Astrocyte of the spinal cord (primary cell): ENCODE measurements around the gene ZNF680.
A peak's percentile ranks its signal among the peaks of the same experiment; 100 is the strongest.
"Not testable (repeated sequence)": the region's sequence is repeated elsewhere in the genome, so short reads cannot be mapped to it uniquely, and the experiment has no call there.

Experiments used
- DNase-seq: peaks from one replicate; pipeline ENCODE4 v3.0.0; 2011; ENCODE audit warnings: low read depth, low spot score
- H3K4me3 ChIP-seq: 2 replicates; pipeline ENCODE4 v1.5.1; 2011; ENCODE audit warnings: low read depth, mild to moderate bottlenecking, low read length, moderate library complexity
- in situ Hi-C: cut with HindIII; loops from 2 replicates; pipeline ENCODE4 v1.10.0; 2017; ENCODE audit warnings: low sequenced_read_pairs
- TF ChIP-seq, protein P1 (sequence below): IDR thresholded peaks from 2 replicates; pipeline ENCODE4 v1.5.1; 2012; ENCODE audit warnings: low read depth, mild to moderate bottlenecking, low read length, inconsistent platforms

ZNF680 gene

DNA sequence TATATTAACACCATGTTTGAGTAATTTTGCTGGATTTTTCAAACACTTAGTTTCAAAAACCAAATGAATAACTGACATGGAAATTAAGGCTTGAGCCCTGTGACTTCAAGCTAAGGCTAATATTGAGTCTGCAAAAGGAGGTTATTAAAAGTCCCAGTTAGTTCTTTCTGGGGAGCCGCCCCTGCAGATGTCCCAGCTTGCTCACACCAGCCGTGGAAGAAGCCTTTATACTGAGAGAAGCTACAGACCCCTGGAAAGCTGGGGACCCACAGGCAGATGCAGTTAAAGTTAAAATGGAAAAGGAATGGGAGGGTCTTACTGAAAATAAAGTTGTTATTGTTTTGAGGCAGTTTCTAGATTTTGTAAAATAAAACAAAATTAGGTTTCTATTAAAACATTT, 18.5 kb upstream of the ZNF680 start:
- TF ChIP-seq, protein P1, sequence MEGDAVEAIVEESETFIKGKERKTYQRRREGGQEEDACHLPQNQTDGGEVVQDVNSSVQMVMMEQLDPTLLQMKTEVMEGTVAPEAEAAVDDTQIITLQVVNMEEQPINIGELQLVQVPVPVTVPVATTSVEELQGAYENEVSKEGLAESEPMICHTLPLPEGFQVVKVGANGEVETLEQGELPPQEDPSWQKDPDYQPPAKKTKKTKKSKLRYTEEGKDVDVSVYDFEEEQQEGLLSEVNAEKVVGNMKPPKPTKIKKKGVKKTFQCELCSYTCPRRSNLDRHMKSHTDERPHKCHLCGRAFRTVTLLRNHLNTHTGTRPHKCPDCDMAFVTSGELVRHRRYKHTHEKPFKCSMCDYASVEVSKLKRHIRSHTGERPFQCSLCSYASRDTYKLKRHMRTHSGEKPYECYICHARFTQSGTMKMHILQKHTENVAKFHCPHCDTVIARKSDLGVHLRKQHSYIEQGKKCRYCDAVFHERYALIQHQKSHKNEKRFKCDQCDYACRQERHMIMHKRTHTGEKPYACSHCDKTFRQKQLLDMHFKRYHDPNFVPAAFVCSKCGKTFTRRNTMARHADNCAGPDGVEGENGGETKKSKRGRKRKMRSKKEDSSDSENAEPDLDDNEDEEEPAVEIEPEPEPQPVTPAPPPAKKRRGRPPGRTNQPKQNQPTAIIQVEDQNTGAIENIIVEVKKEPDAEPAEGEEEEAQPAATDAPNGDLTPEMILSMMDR: no peak
- DNase-seq: no peak
- H3K4me3 ChIP-seq: no peak overlapping the region
- in situ Hi-C loops: no loop called here

DNA sequence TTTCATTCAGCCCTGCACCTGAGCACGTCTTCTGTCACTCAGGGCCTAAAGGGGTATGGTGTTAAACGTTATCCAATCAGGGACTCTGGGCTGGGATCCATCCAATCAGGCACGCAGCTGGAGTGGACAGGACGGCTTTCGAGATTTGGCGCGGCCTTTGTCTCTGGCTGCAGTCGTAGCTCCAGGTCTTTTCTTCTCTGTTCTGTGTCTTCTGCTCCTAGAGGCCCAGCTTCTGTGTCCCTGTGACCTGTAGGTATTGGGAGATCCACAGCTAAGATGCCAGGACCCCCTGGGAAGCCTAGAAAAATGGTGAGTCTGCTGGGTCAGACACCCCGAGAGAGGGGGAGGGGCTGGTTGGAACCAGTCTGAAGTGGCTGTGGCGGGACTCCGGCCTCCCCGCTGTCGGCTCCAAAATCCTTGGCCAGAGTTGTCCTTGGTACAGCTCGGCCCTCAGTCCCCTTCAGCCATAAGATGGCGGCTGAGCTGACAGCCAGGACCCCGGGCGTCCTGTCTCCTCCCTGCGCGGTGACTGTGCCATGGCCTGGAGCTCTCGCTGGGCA, 11.7 kb upstream of the ZNF680 start:
- H3K4me3 ChIP-seq: peak overlapping the region; percentile 51
- in situ Hi-C loops: no loop called here
- TF ChIP-seq, protein P1: no peak
- DNase-seq: peak; percentile 63

DNA sequence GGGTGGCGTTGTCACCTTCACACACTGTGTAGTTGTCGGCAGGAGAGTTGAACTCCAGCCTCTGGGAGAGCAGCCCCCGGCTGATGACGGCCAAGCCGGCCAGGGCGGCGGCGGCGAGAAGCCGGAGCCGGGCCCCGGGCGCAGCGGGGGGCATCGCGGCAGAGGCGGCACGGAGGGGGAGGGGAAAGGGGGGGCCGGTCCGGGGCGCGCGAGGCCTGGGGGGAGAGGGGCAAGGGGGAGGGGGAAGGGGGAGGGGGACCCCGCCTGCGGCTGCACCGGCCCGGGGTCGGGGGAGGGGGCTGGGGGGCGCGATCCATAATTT, 7.4 kb upstream of the ZNF680 start:
- in situ Hi-C loops, DNase-seq: not testable (repeated sequence)
- peak overlapping the region; percentile 40 for H3K4me3 ChIP-seq

DNA sequence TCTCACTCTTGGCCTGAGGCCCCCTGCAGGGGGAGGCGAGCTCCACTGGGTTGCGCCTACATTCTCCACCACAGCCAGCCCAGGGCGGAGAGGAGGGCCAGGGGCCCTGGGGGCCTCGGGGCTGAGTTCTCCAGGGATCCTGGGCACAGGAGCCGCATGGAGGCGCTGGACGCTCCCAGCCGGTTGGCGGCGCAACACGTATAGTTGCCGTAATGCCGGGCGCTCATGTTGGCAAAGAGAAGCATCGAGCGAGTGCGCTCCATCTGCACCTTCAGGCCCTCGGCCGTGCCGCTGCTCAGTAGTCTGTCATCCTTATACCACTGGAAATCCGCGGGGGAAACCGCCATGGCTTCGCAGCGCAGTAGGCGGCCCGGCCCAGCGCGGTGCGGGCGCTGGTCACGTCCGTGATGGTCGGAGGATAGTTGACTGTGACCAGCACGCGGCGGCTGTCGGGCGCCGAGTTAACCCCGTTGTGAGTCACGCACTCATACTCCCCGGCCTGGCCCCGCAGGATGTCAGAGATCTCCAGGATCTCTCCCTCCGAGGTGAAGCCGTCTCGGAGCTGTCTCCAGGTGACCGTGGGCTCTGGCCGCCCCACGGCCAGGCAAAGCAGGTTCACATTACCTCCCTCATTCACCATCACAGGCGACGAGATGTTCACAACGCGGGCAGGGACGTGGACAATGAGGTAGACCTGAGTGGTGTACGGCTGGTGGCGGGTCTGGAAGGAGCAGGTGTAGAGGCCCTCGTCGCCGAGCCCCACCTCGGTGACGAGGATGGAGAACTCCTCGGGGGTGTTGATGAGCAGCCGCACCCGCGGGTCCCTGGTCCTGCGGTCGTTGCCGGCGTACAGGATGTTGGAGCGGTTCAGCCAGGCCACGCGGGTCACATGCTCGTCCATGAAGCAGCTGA, 6.8 kb upstream of the ZNF680 start:
- in situ Hi-C loops: not testable (repeated sequence)
- H3K4me3 ChIP-seq: peak overlapping the region; percentile 40
- peak; percentile 40 for DNase-seq
- TF ChIP-seq, protein P1: peak; percentile 58

DNA sequence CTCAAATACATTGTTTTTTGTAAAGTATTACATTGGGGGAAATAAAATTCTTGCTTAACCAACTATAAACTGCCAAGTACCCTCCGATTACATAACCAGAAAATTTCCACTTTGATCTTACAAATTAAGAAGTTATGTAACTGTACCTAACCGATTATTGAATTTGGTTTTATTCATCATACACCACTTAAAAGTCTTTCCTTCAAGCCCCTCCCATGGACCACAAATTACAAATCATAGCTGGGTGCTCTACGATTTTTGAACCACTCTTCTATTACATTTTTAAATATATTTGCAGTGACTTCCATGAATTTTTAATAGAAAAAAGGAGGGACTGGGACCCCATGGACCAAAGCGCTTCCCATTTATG, 630 bp downstream of the ZNF680 start:
- DNase-seq: no peak
- in situ Hi-C loops: no loop called here
- TF ChIP-seq, protein P1: no peak
- peak overlapping the region; percentile 98 for H3K4me3 ChIP-seq

DNA sequence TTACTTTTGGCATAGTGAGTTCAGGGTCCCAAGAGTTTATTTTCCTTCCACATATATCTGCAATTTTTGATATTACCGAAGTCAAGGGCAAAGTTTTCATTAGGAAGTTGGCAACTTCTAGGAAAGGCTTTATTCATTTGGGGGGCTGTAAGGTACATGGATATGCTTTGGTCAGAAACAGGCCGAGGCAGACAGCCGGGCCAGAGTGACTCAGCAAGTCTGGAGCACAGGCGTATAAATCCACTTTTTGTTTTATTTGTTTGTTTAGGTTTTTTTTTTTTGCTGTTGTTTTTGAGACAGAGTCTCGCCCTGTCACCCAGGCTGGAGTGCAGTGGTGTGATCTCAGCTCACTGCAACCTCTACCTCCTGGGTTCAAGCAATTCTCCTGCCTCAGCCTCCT, 3.7 kb downstream of the ZNF680 start:
- H3K4me3 ChIP-seq: no peak overlapping the region
- in situ Hi-C loops: no loop called here
- TF ChIP-seq, protein P1: no peak

DNA sequence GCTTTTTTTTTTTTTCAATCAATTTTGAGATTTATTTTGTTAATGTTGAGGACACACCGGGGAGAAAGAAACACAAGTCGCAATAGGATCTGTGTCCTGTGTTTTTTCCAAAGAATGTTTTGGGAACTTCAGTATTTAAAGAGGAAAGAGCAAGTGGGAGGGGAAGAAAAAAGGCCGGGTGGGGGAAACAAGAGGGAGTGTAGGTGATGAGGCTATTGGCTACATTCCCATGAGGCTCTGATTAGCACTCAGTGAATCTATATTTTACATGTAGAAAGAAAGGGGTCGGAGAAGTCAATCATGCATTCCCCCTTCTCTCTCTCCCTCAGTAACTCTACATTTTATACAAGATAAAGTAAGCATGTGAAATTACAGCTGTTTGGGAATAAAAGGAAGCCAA, 4.1 kb downstream of the ZNF680 start:
- DNase-seq: no peak
- H3K4me3 ChIP-seq: no peak overlapping the region
- TF ChIP-seq, protein P1: no peak
- in situ Hi-C loops: no loop called here

More for the DNA sequence above, 3.7 kb downstream of the ZNF680 start:
- DNase-seq: peak; percentile 42
